Measurements from ENCODE around the gene LY6G6D.

GRCh38 chr6:31727034-31727716 lies 12.0 kb downstream of the LY6G6D start:
- TF ChIP-seq CTCF (conservative IDR thresholded peaks at IDR 0.05; ENCODE audit: low read depth, low read length) (no peak), EZH2 (IDR thresholded peaks at IDR 0.05; ENCODE audit: borderline replicate concordance, low read depth, low read length, poor library complexity, severe bottlenecking) (no peak)
